ENCODE data around the gene FAM174B. TPM values are rescaled to one million over a fixed set of nuclear protein-coding genes. Genes with fewer than 3 reads are reported as not detected.

Gene FAM174B
- total and polyA plus RNA-seq, 3 donors from 2014 or later = 15.7 to 18.7 (median 18.6) TPM

- DNase-seq = no peak
- Histone ChIP-seq H3K27ac (no peak overlapping the region), H3K36me3 (ENCODE audit: low read depth, missing control alignments) (no peaks in the 10 kb centered on the region), H3K27me3 (no peaks in the 10 kb centered on the region), H3K4me3 (no peak overlapping the region), H3K4me1 (peaks cover 31% of the 10 kb centered on the region), H3K9me3 (no peaks in the 10 kb centered on the region)
- TF ChIP-seq POLR2A (IDR thresholded peaks at IDR 0.05) (no peak), CTCF (IDR thresholded peaks at IDR 0.05) (no peak)
- 82 to 86% methylated on average over 13 of the region's 13 CpGs for WGBS, 2 donors
- intact Hi-C loops (cut with DNase I; ENCODE audit: low total_unique reads) = no loop called here
These were observed 7.8 kb upstream of the FAM174B start for GRCh38 chr15:92663250-92663951.

- WGBS, 2 donors = 87 to 95% methylated on average over 4 of the region's 4 CpGs
- H3K27me3 ChIP-seq = no peaks in the 10 kb centered on the region
These were observed 7.2 kb upstream of the FAM174B start for GRCh38 chr15:92662762-92663161.

GRCh38 chr15:92661956-92662355 lies 6.4 kb upstream of the FAM174B start:
- no peak overlapping the region for H3K4me3 ChIP-seq
- H3K36me3 ChIP-seq (ENCODE audit: low read depth, missing control alignments) = no peaks in the 10 kb centered on the region
- H3K27ac ChIP-seq = no peak overlapping the region
- no peaks in the 10 kb centered on the region for H3K27me3 ChIP-seq
- DNase-seq = no peak
- TF ChIP-seq CTCF (IDR thresholded peaks at IDR 0.05) (no peak), POLR2A (IDR thresholded peaks at IDR 0.05) (no peak)
- intact Hi-C loops (cut with DNase I; ENCODE audit: low total_unique reads) = no loop called here
- H3K9me3 ChIP-seq = no peaks in the 10 kb centered on the region
- peaks cover 23% of the 10 kb centered on the region for H3K4me1 ChIP-seq

More at GRCh38 chr15:92662762-92663161, 7.2 kb upstream of the FAM174B start:
- peaks cover 31% of the 10 kb centered on the region for H3K4me1 ChIP-seq
- H3K9me3 ChIP-seq = no peaks in the 10 kb centered on the region
- TF ChIP-seq POLR2A (IDR thresholded peaks at IDR 0.05) (no peak), CTCF (IDR thresholded peaks at IDR 0.05) (no peak)
- no peak overlapping the region for H3K27ac ChIP-seq
- no peaks in the 10 kb centered on the region for H3K36me3 ChIP-seq (ENCODE audit: low read depth, missing control alignments)
- no peak for DNase-seq
- H3K4me3 ChIP-seq = no peak overlapping the region
- intact Hi-C loops (cut with DNase I; ENCODE audit: low total_unique reads) = no loop called here

GRCh38 chr15:92661069-92661468 lies 5.5 kb upstream of the FAM174B start:
- intact Hi-C loops (cut with DNase I; ENCODE audit: low total_unique reads) = no loop called here
- H3K36me3 ChIP-seq (ENCODE audit: low read depth, missing control alignments) = no peaks in the 10 kb centered on the region
- no peaks in the 10 kb centered on the region for H3K27me3 ChIP-seq
- H3K4me3 ChIP-seq = no peak overlapping the region
- H3K4me1 ChIP-seq = peaks cover 14% of the 10 kb centered on the region
- DNase-seq = peak; percentile 62
- no peak overlapping the region for H3K27ac ChIP-seq
- WGBS, 2 donors = 76 to 87% methylated on average over 11 of the region's 11 CpGs
- H3K9me3 ChIP-seq = no peaks in the 10 kb centered on the region
- no peak for TF ChIP-seq CTCF (IDR thresholded peaks at IDR 0.05)
- TF ChIP-seq POLR2A (IDR thresholded peaks at IDR 0.05) = no peak

- TF ChIP-seq POLR2A (IDR thresholded peaks at IDR 0.05) (no peak), CTCF (IDR thresholded peaks at IDR 0.05) (no peak)
- 78 to 88% methylated on average over 5 of the region's 5 CpGs for WGBS, 2 donors
- Histone ChIP-seq H3K36me3 (ENCODE audit: low read depth, missing control alignments) (no peaks in the 10 kb centered on the region), H3K27me3 (no peaks in the 10 kb centered on the region), H3K27ac (no peak overlapping the region), H3K4me1 (no peaks in the 10 kb centered on the region), H3K9me3 (no peaks in the 10 kb centered on the region), H3K4me3 (no peak overlapping the region)
- no peak for DNase-seq
- intact Hi-C loops (cut with DNase I; ENCODE audit: low total_unique reads) = no loop called here
These were observed 1.9 kb upstream of the FAM174B start for GRCh38 chr15:92657486-92657885.

All from testis (tissue), 3 donors.